NB4 (cell line): ENCODE measurements around the gene COG2.
"Not testable (repeated sequence)": the region's sequence is repeated elsewhere in the genome, so short reads cannot be mapped to it uniquely, and the experiment has no call there.

Experiments used
- DNase-seq: peaks from one replicate; pipeline ENCODE4 v3.0.0; 2010; ENCODE audit warnings: low read depth
- H3K4me3 ChIP-seq: one replicate; pipeline ENCODE4 v1.5.1; 2011; ENCODE audit warnings: mild to moderate bottlenecking, low read depth, low read length, moderate library complexity
- CTCF ChIP-seq: IDR thresholded peaks from one replicate; pipeline ENCODE4 v1.5.1; 2012; ENCODE audit warnings: low read depth, low read length
- MAX ChIP-seq: IDR thresholded peaks from 2 replicates; pipeline ENCODE4 v1.6.1; 2011; ENCODE audit warnings: low read depth, low read length
- MYC ChIP-seq: IDR thresholded peaks from 2 replicates; pipeline ENCODE4 v1.6.1; 2011; ENCODE audit warnings: low read depth, low read length
- POLR2A ChIP-seq: IDR thresholded peaks from 2 replicates; pipeline ENCODE4 v1.6.1; 2011; ENCODE audit warnings: mild to moderate bottlenecking; ENCODE audit not compliant: insufficient read length; ENCODE audit errors: extremely low read depth

Gene COG2

DNA sequence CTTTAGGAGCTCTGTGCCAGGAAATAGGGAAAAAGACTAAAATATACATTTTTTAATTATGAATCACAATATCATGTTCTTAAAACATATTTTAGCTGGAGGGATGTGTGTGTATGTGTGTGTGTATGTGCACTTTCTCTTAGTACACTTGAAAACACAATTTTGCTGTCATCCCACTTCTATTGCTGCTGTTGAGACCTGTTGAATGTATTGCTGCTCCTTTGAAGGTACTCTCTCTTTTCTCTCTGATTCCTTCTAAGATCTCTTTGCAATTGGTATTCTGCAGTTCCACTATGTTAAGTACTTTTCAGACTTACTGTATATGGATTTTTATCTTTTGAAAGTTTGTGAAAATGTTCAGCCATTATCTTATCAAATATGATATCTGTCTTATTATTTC is 43.5 kb upstream of the COG2 start:
- TF ChIP-seq MYC = no peak
- no peak for TF ChIP-seq MAX
- no peak for TF ChIP-seq CTCF
- no peak for TF ChIP-seq POLR2A
- H3K4me3 ChIP-seq = no peak overlapping the region
- DNase-seq = no peak

GRCh38 chr1:230599926-230600656 is 42.2 kb upstream of the COG2 start:
- no peak for TF ChIP-seq MYC
- TF ChIP-seq CTCF = no peak
- no peak for TF ChIP-seq MAX
- no peak for TF ChIP-seq POLR2A
- DNase-seq = no peak
- H3K4me3 ChIP-seq = no peak overlapping the region

GRCh38 chr1:230600657-230601400 is 41.5 kb upstream of the COG2 start:
- H3K4me3 ChIP-seq, DNase-seq: not testable (repeated sequence)

DNA sequence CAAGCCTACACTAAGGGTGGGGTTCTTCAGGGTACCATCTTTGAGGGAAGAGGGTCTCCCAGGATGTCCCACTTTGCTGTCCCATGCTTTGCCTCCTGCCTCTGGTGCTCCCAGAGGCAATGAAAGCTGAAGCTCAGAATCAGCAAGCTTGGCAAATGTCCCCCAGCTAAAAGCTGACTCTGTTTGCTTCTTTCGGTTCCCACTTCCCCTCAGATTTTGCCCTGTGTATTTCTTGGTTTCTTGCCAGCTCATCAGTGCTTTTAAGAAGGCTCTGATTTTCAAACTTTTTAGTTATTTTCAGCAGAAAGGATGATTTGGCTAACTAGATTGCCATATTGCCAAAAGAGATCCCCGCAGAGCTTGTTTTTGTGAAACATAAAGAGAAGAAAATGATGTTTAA is 33.1 kb upstream of the COG2 start:
- no peak overlapping the region for H3K4me3 ChIP-seq
- TF ChIP-seq MYC (no peak), POLR2A (no peak), MAX (no peak), CTCF (no peak)
- no peak for DNase-seq

GRCh38 chr1:230610589-230610988 is 31.7 kb upstream of the COG2 start:
- no peak for DNase-seq
- TF ChIP-seq CTCF (no peak), MAX (no peak), MYC (no peak), POLR2A (no peak)
- no peak overlapping the region for H3K4me3 ChIP-seq

- TF ChIP-seq POLR2A (no peak), CTCF (no peak), MYC (no peak), MAX (no peak)
- DNase-seq = no peak
Measured at GRCh38 chr1:230611128-230611877, 31.0 kb upstream of the COG2 start.

More at GRCh38 chr1:230611128-230611877, 31.0 kb upstream of the COG2 start:
- no peak overlapping the region for H3K4me3 ChIP-seq
